CD4-positive, alpha-beta T cell treated with Interleukin-21 for 1 hour (primary cell): ENCODE measurements around the gene WIPF3.

Experiments used
- DNase-seq: peaks from one replicate; pipeline ENCODE4 v3.0.0-alpha.2; 2020

WIPF3 gene

DNA sequence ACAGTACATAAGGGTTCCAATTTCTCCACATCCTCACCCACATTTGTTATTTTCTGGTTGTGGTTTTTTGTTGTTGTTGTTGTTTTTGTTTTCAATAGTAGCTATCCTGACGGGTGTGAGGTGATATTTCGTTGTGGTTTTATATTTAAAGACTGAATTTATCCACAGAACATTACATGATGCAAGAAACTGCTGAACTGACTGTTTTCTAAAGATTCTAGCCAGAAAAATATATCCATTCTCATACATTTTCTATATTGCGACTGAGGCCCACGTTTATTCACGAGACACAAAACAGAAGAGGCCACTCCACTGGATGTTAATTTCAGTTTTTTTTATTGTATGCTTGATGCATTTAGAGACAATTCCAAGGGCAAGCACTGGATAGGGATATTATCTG is 113.5 kb downstream of the WIPF3 start:
- no peak for DNase-seq

DNA sequence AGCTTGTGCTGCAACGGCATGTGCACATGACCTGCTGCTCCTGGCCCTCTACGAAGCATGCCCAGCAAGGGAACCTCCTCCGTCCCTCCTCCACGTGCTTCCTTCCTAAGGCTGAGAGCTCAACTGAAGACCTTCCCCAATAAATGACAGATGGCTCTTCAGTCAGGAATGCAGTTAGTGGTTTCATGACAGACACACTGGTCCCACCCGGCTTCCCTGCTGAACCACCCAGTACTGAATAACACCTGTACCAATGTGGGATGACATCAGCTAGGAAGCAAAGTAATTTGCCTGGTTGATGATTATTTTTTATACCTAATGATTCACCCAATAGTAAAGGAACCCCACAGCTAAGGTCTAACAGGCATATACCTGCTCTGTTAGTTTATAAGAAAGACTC is 114.2 kb downstream of the WIPF3 start:
- no peak for DNase-seq

DNA sequence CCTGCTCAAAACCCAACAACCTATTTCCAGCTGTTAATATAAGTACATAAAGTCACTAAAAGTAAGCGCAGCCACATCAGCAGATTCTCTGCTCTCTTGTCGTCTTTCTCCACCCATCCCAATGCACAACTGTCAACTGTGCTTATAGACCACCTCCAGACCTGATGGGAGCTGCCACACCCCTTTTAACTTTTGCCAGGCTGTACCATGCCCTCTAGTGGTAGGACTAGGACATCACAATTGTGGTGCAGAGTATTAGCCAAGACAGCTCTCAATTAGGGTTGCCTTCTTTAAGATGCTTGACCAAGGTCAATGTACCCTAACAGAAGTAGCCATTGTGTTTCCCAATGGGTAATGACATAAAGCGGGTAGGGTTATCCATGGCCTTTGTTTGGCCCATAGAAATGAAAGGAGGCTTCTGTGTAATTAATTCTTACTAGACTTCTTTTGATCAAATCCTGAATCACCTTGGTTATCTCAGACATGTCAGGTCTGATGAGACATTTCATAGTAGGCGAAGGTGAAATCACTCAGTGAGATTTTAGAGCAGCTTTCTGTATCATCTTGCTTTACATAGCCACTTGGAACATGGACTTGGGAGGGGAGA is 115.2 kb downstream of the WIPF3 start:
- peak; percentile 53 for DNase-seq

DNA sequence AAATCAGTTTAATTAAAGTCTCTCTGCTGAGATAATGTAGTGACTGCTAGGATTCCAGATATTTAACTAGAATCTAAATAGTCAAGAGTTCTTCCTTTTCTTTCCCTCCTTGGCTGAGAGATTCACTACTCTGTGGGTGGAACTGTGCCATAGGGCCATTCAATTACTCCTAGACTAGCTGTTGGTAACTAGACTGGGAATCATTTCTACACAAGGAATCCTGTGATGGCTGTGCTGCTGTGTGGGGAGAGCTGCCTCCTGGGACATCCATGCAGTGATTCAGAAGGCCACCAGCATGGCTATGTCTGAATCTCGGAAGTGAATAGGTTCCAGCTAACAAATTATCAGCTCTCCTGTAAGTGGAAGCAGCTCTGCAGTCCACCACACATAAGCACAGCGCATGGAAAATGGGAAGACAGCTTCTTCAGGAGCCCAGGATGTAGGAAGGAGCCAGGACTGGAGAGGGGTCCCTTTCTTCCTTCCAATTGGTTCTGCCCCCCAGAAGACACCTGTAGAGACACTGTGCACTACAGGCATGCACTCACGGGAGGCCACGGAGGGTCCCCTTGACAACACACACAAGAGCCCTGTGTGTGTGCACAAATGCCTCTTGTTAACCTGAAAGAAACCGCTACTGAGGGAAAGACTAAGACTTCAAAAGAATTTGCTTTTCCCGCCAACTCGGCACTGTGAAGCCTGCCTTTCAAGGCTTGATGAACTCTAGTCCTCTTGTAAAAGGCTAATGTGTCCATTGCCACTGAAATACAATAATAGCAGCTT is 116.8 kb downstream of the WIPF3 start:
- DNase-seq: no peak

DNA sequence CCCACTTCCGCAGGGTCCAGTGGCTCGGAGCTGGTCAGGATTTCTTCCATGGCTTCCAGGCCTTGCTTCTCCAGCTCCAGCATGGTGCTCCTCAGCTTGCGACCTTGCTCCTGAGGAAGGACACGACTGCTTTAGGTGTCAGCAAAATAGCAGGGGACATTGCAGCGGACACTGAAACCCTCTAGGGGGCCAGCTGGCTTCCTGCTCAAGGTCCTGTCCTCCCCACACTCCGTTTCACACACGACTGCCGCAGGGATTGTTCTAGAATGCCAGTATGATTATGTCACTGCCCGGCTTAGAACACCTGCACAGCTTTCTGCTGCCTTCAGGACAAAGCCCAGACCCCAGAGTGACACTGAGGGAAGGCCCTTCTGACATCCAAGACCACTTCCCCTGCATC is 117.7 kb downstream of the WIPF3 start:
- DNase-seq: no peak

DNA sequence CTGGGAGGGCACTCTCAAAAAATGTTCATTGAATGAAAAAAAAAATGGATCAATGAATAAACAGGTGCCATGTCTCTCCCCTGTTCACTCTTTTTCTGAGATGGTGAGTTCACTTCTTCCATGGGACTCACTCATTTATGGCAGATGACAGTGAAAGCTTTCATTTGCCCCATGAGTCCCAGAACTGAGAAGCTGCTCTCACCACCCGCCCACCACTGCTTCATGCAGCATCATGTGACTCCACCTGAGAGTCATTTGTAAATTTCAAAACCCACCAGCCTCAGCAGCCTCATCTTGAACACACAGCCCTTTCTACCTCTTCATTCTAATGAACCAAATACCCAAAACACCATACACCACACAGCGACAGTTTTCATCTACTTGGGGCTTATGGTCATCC is 118.4 kb downstream of the WIPF3 start:
- no peak for DNase-seq

DNA sequence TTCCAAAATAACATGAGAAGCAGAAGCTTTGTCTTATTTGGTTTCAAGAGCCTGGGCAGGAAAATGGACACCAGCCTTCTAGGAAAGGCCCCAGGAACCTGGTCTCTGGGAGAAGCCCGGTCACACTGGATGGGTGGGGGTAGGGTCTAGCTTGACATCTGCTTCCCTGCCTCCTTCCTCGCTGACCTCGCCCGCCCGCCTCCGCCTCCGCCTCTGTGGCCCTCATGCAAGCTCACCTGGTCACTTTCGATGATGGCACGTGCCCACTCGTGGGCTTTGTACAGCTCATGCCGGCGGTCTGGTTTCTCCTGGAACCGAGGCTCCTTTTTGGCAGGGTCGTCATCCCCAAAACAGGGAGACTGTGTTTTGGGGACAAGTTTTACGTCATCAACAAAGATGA is 119.9 kb downstream of the WIPF3 start:
- DNase-seq: no peak

DNA sequence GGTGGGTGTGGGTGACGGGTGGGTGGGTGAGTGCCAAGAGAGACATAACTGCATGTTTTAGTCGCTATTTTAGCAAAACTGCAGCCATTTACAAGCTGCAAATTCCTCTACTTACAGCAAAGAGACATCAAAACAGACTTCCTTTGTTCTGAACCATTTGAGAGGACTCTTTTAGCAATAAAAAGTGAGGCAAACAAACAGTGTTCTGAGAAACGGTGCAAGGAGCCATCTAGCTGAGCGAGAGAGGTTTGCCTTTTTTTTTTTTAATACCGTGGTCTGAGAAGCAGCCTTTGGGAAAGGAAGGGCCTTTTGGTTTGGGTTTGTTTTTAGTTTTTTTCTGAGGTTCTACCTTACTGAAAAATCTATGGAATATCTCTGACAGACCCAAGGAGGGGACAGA is 120.4 kb downstream of the WIPF3 start:
- DNase-seq: no peak

DNA sequence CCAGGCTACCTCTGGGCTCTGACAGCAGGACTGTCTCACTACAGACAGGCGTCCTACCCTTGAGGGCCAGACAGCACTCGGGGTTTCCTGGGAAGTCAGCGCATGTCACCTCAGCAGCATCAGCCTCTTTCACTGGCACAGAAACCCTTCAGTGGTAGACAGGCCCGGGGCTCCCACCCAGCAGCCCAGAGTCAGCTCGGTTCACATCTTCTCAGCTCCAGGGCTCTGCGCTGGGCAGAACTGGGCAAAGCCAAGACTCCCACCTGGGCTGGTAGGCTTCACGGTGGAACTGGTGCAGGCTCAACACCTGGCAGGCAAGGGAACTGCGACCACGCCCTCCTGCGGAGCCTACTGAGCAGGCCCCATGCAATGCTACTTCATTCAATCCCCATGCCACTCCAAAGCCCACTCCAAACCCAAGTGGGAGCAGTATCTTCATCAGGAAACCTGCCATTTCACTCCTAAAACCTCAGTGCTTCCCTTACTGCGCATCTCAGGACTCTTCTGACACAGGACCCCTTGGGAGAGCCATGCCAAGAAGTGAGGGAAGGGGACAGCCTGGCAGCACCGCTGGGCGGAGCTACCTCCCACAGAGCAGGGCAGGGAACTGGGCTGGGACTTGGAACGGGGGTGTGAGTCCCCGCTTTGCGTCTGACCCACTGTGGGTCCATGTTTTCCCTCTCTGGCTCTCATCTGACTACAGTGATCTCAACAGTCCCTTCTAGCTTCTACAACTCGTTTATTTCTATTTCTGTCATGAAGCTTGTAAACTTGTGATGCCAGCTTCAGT is 122.9 kb downstream of the WIPF3 start:
- DNase-seq: no peak

DNA sequence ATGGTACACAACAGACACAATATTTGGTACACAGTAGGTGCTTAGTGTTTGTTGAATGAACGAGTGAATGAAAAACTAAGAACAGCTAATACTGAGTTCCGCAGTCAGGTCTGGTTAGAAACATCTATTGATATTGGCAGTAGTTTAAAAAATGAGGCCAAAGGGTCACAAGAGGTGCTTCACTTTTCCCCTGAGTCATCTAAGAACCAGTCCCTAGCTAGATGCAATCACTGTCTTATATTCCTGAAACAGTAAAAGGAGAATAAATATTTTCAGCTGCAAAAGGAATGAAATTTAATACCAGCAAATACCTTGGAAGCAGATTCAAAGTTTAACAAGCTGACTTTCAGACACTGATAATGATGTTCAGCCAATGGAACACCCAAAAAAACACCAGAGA is 128.8 kb downstream of the WIPF3 start:
- DNase-seq: no peak

DNA sequence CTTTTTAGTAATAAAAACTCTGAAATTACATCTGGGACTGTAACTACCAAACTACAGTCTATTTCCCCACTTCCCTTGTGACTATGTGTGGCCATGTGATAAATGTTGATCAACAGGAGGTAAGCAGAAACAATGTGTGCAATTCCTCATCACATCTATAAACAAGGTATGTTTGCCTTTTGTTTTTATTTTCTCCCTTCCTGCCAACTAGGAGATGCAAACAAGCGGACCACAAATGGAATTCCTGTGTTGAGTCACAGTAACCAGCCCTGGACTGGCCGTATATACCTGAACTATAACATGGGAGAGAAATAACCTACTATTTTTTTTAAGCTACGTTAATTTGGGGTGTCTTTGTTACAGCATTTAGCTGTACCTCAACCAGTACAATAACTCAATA is 130.8 kb downstream of the WIPF3 start:
- DNase-seq: no peak

DNA sequence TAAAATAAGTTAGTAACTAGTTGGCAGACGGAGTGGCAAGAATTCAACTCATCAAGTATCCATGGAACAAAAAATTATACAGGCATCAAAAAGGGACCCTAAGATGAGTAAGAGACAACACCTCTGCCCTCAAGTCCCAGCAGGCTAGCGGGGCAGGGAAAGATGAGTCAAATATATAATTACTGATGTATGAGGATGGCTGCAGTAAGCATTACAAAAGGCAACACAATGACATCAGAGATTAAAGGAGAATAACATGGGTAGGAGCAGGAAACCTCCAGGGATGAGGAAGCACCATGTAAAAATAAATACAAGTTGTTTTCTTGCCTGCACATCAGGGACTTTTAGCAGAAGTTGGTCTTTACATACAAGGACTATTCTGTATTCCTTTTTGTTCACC is 133.9 kb downstream of the WIPF3 start:
- no peak for DNase-seq

DNA sequence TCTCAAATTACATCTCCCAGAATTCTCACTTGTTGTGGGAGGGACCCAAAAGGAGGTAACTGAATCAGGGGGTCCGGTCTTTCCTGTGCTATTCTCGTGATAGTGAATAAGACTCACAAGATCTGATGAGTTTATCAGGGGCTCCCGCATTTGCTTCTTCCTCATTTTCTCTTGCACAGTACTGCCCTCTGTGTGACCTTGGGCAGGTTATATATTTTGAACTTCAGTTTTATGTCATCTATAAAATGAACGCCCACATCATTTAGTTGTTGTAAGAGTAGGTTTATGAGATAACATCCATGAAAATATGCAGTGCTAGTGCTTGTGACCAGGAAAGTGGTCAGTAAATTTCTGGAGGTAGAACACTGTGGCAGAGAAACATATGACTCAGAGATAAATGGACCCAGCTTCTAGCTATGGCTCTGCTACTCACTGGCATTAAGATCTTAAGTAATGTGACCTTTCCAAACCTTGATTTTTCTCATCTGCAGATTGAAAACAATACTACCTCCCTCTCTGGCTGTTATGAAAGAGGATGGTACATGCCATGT is 139.0 kb downstream of the WIPF3 start:
- DNase-seq: no peak

DNA sequence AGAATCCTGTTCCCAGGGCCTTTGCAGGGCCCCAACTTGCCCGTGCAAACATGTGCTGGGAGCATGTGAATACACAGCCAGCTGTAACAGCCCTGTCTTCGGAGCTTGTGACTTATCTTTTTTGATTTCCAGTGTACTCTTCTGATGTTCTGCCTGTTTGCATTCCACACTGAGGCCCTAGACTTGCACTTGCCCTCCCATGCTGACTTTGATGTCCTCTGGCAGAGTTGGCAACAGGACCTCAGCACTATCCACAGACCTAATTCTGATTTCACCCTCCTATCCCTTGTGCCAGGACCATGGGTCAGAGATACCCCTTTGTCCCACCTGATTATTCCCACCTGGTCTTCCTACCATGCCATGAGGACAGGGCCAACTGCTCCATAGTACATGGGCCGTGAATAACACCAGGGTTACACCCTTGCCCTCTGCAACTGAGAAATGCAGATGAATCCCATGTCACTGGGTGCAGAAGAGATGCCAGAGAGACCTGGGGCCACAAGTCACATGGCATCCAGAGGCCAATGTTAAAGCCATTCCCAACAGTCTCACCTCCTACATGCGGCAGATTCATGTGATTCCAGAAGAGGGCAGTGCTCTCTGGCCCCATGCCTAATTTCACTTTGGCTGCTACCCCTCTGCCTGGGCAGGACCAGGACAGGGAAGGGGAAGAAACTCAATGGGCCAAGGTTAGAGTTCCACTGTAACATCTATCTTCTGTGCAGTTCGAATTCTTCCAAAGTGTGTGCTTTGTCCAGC is 140.3 kb downstream of the WIPF3 start:
- DNase-seq: no peak

DNA sequence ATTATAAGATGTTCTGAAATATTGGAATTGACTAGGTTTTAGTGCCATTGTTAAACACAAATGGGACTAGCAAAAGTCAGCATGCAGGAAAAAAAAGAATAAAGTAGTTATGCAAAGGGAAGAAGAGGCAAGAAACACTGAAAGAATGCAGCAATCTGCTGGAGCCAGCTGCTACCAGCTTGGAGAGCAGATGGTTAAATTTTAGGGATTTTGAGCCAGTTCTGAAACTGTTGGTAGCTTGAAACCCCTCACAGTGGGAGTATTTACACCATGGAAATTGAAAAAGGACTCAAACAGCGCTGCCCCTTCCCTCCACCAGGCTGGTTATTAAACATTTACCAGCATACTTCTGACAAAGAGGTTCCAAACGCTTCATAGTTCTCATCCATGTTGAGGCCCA is 142.3 kb downstream of the WIPF3 start:
- DNase-seq: no peak

DNA sequence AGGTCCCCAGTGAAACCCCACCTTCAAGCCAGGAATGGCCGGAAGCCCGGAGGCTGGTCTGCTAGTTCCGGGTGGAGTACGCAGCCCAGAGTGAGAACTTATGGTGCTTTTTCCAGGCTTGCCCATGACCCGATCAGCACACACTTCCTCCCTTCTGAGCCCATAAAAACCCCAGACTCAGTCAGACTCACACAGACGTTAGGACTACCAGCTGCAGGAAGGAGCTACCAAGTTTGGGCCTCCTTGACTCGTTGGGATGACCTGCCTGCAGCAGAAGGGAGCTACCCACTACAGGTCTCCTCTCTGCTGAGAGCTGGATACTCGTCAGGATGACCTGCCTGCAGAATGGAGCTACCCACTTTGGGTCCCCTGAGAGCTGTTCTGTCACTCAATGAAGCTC is 144.2 kb downstream of the WIPF3 start:
- DNase-seq: no peak

DNA sequence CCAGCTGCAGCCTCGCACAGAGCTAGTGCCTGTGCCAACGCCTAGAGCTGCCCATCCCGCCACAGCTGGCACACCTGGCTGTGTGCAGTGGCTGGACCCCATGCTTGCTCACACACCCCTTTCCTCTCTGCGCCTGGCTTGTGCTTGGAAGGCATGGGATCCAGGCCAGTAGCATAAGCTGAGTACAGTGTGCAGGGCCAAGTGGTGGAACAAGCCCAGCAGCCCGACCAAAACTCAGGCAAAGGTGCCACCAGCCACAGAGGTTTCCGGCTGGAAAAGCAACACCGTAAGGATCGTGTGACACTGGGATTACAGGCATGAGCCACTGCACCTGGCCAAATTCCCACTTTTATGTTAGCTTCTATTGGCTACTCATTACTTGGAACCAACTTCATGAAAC is 144.9 kb downstream of the WIPF3 start:
- DNase-seq: no peak

DNA sequence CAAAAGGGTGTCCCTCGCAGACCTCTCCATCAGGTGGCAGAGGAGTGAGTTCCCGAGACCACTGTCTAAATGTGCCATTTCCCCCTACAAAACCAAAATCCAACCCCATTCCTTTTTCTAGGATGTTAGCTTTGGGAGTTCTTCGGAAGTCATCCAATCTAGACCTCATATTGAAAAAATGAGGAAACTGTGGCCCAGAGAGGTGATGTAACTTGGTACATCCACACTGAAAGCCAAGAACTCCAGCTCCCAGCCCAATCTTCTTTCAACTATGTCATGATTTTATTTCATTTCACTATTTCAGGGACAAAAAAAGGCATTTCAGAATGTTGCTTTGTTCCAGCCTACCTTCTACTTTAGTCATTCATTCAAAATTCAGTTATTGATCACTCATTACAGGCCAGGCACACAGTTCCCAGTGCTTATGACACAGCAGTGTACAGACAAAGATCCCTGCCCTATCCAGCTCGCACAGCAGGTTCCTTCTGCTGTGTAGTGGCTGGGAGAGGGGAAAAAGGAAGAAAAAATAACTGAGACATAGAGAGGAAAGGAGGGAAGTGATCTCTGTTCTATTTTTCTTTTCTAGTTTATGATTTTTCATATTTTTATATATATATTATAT is 147.5 kb downstream of the WIPF3 start:
- no peak for DNase-seq

DNA sequence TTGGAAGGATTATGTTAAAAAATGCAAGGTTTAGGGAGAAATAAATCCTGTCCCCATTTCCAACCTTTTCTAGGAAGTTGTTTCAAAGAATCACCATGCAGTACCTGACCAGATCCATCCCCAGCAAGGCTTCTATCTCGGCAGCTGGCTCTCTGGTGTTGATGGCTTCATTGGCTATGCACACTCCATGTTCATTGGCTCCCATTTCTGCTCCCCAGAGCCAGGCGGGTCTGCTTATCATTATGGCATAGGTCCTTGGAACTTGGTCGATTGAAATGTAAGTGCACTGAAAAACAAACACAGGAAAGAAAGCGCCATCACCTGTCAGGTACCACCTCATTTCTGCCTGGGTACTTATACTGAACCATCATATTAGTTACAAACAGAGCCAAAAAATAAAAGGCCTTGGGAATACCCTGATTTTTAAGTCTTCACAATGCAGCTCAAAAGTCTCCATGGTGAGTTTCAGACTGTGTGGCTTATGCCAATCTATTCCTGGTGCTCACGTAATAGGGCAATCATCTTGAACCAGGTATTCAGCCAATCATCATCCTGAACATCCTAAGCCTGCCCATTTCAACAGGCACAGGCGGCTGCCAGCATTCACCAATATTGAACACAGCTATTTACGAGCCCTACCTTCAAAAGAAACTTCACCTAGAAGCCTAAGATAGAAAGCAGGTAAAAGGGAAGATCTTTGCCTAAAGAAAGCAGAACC is 148.9 kb downstream of the WIPF3 start:
- DNase-seq: no peak

DNA sequence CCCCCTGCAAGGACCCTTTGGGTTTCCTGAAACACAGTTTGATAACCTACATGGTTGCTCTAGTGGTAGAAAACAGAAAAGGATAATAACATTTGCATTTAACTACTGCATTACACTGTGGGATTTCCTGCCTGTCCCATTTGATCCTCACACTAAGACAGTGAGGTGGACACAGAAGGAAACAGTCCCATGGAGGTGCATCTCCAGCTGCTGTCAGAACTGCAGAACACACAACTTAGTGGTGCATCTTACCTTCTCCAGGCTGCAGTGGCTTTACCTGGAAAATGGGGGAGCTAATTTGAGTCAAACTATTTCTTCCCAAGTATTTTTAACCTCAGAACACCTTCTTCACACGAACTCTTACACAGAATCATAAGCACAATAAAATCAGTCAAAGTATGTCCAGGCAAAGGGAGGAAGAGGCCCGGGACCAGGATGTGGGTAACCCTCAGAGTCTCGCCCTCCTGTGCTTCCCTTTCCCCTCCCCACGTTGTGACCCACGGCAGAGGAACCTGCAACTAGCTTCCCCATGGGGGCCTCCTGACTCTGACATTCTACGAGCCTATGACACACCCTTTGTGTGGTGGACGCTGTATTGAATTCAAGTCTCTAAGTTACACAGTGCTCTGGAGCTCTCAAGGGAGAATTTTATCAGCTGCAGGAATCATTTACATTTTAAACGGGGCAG is 149.6 kb downstream of the WIPF3 start:
- DNase-seq: peak; percentile 10

DNA sequence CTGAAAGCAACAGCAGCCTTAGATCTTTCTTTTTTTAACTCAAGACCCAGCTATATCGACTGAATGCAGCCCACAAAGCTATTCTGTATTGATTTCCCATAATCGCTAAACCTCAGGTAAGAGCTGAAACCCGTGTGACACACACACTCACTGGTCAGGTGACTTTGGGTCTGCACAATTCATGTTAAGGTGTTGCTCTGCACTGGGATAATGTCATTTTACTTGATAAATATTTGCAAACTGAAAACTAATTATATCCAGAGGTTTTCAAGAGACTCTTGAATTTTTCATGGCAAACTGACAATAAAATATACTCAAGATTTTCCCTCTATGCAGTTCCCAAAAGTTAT is 150.2 kb downstream of the WIPF3 start:
- DNase-seq: no peak
